Thyroid gland (tissue), 4 donors: ENCODE data around the gene MRGPRF. TPM values are rescaled to one million over a fixed set of nuclear protein-coding genes. Genes with fewer than 3 reads are reported as not detected.

Experiments used
- DNase-seq, 2 donors: peaks; one replicate each; pipeline ENCODE4 v3.0.0-alpha.2; 2019
- H3K27ac ChIP-seq, 3 donors: fragments of 200-600 bp; sonication (generic); 1 replicate in 2 of 3; 2 replicates in 1 of 3; pipeline ENCODE4 v1.5.1; 2016 to 2019; ENCODE audit warnings: mild to moderate bottlenecking in 1 of 3, moderate library complexity in 1 of 3
- H3K27me3 ChIP-seq: fragments of 200-600 bp; sonication (generic); one replicate; pipeline ENCODE4 v1.5.1; 2019
- H3K36me3 ChIP-seq, 2 donors: fragments of 200-600 bp; sonication (generic); one replicate each; pipeline ENCODE4 v1.5.1; 2016 to 2019
- H3K4me1 ChIP-seq, 2 donors: fragments of 200-600 bp; sonication (generic); one replicate each; pipeline ENCODE4 v1.5.1; 2017 to 2019
- H3K4me3 ChIP-seq, 3 donors: fragments of 200-600 bp; sonication (generic); replicated peaks in 1 of 3; 1 replicate in 2 of 3; 2 replicates in 1 of 3; pipeline ENCODE4 v1.5.1; 2016; ENCODE audit warnings: mild to moderate bottlenecking in 1 of 3
- H3K9me3 ChIP-seq: fragments of 200-600 bp; sonication (generic); one replicate; pipeline ENCODE4 v1.5.1; 2017
- CTCF ChIP-seq, 6 experiments: fragments of 200-600 bp in 3 of 6; fragments of 450-650 bp in 3 of 6; sonication (generic) in 3 of 6; IDR thresholded peaks; one replicate each; pipeline ENCODE4 v1.5.1; 2016 to 2019; ENCODE audit warnings: antibody characterized with exemption in 6 of 6, mild to moderate bottlenecking in 2 of 6, inconsistent platforms in 1 of 6, moderate library complexity in 1 of 6
- POLR2A ChIP-seq, 2 donors: fragments of 450-650 bp; IDR thresholded peaks; one replicate each; pipeline ENCODE4 v1.6.1; 2017; ENCODE audit warnings: antibody characterized with exemption in 2 of 2, mild to moderate bottlenecking in 2 of 2, moderate library complexity in 1 of 2
- WGBS, 2 donors: methylation state at CpG; one replicate each; pipeline ENCODE4 v1.1.5; 2017; 5-methylcytosine and 5-hydroxymethylcytosine counted together
- intact Hi-C: fragments of 100-400 bp; cut with DNase I; formaldehyde crosslinking; loops from one replicate; pipeline ENCODE4 v1.15.1; 2023
- total RNA-seq, 4 donors: library from RNA; depleted of rRNA; stranded (reverse); fragments of >200 nt; gene quantifications; one replicate each; pipeline ENCODE4 v1.2.3, GENCODE V29; 2016

MRGPRF gene
- total RNA-seq, 4 donors from 2014 or later = 5.0 to 7.6 (median 6.6) TPM

- Histone ChIP-seq H3K4me3 (no peak overlapping the region), H3K9me3 (no peaks in the 10 kb centered on the region), H3K27ac (no peak overlapping the region), H3K27me3 (no peaks in the 10 kb centered on the region), H3K4me1 (peaks cover 7 to 21% of the 10 kb centered on the region in 2 donors), H3K36me3 (no peaks in the 10 kb centered on the region)
- DNase-seq = no peak
- TF ChIP-seq CTCF (IDR thresholded peaks at IDR 0.05) (no peak), POLR2A (IDR thresholded peaks at IDR 0.05) (no peak)
- 69 to 87% methylated on average over 9 to 15 of the region's 18 CpGs for WGBS, 2 donors
- intact Hi-C loops = no loop called here
Observed at GRCh38 chr11:69050592-69051380, 37.7 kb upstream of the MRGPRF start.

GRCh38 chr11:69049490-69049867 lies 36.4 kb upstream of the MRGPRF start:
- TF ChIP-seq CTCF (IDR thresholded peaks at IDR 0.05) (no peak), POLR2A (IDR thresholded peaks at IDR 0.05) (no peak)
- peak overlapping the region; percentile 51 to 90 (median 71) for H3K4me3 ChIP-seq
- H3K9me3 ChIP-seq = no peaks in the 10 kb centered on the region
- peaks cover 7 to 21% of the 10 kb centered on the region in 2 donors for H3K4me1 ChIP-seq
- peak overlapping the region in 2 of 3 donors; percentile 80 to 90 for H3K27ac ChIP-seq
- no peaks in the 10 kb centered on the region for H3K27me3 ChIP-seq
- peak in 1 of 2 donors; percentile 9 for DNase-seq
- intact Hi-C loops = no loop called here
- no peaks in the 10 kb centered on the region for H3K36me3 ChIP-seq
- 14 to 16% methylated on average over 15 of the region's 15 CpGs for WGBS, 2 donors

- intact Hi-C loops = no loop called here
- no peaks in the 10 kb centered on the region for H3K36me3 ChIP-seq
- no peak for TF ChIP-seq CTCF (IDR thresholded peaks at IDR 0.05)
- TF ChIP-seq POLR2A (IDR thresholded peaks at IDR 0.05) = peak in 1 of 2 donors; percentile 67
- H3K4me3 ChIP-seq = peak within 1 kb of the TSS; percentile 51 to 90 (median 71)
- H3K27me3 ChIP-seq = no peaks in the 10 kb centered on the region
- peaks cover 7 to 25% of the 10 kb centered on the region in 2 donors for H3K4me1 ChIP-seq
- 0 to 1% methylated on average over 27 to 34 of the region's 76 CpGs for WGBS, 2 donors
- peak; percentile 88 for DNase-seq
- H3K27ac ChIP-seq = peak within 1 kb of the TSS; percentile 41 to 90 (median 80)
- H3K9me3 ChIP-seq = no peaks in the 10 kb centered on the region
Observed at GRCh38 chr11:69048694-69049489, 35.8 kb upstream of the MRGPRF start, which contains the start of gene TPCN2. TSS of gene TPCN2 (plus strand) at chr11:69048932. CDS start at chr11:69048998, 66 bp downstream.

GRCh38 chr11:69048031-69048693 lies 35.1 kb upstream of the MRGPRF start:
- H3K36me3 ChIP-seq = no peaks in the 10 kb centered on the region
- H3K9me3 ChIP-seq = no peaks in the 10 kb centered on the region
- H3K4me1 ChIP-seq = peaks cover 7 to 26% of the 10 kb centered on the region in 2 donors
- TF ChIP-seq CTCF (IDR thresholded peaks at IDR 0.05) (no peak), POLR2A (IDR thresholded peaks at IDR 0.05) (no peak)
- 34 to 45% methylated on average over 11 of the region's 11 CpGs for WGBS, 2 donors
- no peaks in the 10 kb centered on the region for H3K27me3 ChIP-seq
- intact Hi-C loops = no loop called here
- DNase-seq = no peak
- no peak overlapping the region for H3K27ac ChIP-seq
- H3K4me3 ChIP-seq = peak overlapping the region in 1 of 3 donors; percentile 90
